ENCODE results near the gene HAT1.

Gene HAT1

DNA sequence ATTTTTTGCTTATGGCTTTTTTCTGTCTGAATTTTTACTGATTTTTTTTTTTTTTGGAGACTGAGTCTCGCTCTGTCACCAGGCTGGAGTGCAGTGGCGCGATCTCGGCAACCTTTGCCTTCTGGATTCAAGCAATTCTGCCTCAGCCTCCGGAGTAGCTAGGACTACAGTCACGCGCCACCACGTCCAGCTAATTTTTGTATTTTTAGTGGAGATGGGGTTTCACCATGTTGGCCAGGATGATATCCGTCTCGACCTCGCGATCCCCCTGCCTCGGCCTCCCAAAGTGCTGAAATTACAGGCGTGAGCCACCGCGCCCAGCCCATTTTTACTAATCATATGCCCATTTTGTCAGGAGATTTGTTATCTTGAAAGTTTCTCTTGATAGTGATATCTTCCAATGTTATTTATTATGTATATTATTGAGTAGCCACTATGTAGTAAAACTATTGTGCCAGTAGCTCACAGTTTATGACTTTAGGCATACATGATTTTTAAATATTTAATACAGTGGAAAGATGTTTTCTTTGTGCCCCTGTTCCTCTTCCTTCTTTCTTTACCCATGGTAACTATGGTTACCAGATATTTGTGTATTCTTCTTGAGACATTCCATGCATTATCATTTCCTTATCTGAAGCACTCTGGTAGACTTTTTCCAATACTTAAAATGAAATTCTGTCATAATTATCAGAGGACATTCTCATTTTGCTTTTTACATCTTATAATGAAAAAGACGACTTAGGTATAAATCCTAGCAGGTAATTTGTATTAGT lies 2.1 kb downstream of the HAT1 start:
- no peak for TF ChIP-seq CTCF (IDR thresholded peaks at IDR 0.05)

GRCh38 chr2:171930385-171930784 lies 8.1 kb downstream of the HAT1 start:
- no peak for TF ChIP-seq CTCF (IDR thresholded peaks at IDR 0.05)

DNA sequence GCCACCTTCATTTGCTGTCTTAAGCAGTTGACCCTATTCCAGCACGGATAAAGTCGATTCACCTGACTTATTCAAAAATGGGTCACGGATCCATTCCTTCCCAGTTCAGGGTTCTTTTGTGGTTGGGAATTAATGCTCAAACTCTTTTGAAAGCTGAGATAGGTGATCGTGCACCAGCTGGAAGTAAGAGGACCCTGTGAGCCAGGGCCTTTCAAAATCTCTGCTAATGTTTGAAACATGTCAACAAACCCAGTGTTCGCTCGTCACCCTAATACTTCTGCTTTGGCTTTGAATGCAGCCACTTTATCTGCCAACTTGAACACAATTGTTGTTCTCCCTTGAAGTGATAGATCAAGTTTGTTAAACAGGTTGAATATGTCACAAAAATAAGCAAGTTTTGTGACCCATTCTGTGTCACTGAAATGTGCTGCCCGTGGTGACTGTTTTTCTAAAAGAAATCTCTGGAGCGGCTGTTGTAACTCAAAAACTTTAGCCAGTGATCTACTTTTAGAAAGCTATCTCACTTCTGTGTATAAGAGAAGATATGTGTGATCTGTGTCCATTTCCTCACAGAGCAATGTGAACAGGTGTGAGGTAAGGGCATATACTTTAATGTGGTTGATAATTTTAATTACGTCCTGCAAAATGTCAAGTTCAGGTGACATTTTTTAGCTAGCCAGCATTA lies 16.9 kb downstream of the HAT1 start:
- no peak for TF ChIP-seq CTCF (IDR thresholded peaks at IDR 0.05)

DNA sequence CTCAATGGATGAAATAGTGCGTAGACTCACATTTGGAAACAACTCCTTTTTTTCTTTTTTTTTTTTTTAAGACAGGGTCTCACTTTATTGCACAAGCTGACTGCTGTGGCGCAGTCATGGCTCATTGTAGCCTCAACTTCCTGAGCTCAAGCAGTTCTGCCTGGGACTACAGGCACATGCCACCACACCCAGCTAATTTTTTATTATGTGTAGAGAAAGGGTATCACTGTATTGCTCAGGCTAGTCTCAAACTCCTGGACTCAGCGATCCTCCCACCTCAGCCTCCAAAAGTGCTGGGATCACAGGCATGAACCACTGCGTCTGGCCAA lies 17.4 kb downstream of the HAT1 start:
- no peak for TF ChIP-seq CTCF (IDR thresholded peaks at IDR 0.05)

- no peak for TF ChIP-seq CTCF (IDR thresholded peaks at IDR 0.05)
Measured at GRCh38 chr2:171941316-171941699, 19.0 kb downstream of the HAT1 start.

DNA sequence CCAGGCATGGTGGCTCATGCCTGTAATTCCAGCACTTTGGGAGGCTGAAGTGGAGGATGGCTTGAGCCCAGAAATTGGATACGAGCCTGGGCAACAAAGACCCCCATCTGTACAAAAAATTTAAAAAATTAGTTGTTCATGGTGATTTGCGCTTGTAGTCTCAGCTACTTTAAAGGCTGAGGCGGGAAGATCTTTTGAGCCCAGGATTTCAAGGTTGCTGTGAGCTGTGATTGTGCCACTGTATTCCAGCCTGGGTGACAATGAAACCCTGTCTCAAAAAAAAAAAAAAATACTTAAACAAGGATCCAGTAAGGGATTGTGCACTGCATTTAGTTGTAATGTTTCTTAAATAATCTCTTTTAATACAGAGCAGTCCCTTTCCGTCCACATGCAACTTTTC lies 21.6 kb downstream of the HAT1 start:
- no peak for TF ChIP-seq CTCF (IDR thresholded peaks at IDR 0.05)

GRCh38 chr2:171952276-171952675 lies 30.0 kb downstream of the HAT1 start:
- TF ChIP-seq CTCF (IDR thresholded peaks at IDR 0.05): no peak

Data from LNCAP (cell line).